ENCODE measurements around the gene RAPGEF3.

The RAPGEF3 gene

GRCh38 chr12:47789712-47790489 lies 31.2 kb upstream of the RAPGEF3 start:
- DNase-seq (ENCODE audit: low spot score), result no peak

DNA sequence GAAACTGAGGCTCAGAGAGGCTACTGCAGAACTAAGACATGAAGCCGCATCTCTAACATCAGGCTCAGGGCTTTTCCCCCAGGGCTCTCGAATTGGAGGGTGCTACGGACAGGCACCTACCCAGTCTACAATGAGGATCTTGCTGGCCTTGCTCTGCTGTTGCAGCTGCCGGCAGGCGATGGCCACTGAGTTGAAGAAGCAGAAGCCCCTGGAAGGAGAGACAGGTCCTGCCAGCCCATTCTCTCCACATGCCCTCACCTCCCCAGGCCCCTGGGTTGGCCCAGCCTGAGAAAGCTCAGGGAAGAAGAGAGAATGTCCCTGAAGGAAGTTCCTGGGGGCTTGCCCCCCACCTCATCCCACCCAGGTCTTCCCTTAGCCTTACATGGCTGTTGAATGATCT lies 30.5 kb upstream of the RAPGEF3 start:
- DNase-seq (ENCODE audit: low spot score), result no peak

- DNase-seq (ENCODE audit: low spot score), result no peak
Measured at GRCh38 chr12:47787596-47788319, 29.1 kb upstream of the RAPGEF3 start.

DNA sequence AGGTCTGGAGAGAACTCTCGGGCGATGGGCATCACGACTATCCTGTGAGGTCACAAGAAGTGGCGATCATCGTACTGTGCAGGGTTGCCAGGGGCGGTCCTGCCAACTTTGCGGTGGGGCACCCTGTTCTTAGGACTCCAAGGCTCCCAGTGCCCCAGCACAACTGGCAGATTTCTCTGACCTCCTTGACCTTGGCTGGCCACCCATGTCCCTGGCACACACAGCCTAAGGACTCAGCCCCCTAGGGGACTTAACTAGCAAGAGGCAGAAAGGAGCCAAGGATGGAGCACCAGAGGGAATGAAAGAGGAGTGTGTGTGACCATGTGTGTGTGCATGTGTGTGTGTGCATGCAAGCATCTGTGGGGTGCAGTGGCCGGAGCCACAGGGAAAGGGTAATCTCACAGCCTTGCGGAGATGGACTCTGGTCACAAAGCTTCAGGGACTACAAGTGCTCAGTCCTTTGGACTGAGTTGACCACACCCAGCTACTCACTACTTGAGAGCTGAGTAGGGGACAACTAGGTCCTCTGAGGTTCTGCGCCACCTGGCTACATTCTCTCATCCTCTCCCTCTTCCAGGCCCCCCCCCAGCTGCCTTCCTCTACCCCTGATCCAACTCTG lies 28.1 kb upstream of the RAPGEF3 start:
- DNase-seq (ENCODE audit: low spot score), result no peak

DNA sequence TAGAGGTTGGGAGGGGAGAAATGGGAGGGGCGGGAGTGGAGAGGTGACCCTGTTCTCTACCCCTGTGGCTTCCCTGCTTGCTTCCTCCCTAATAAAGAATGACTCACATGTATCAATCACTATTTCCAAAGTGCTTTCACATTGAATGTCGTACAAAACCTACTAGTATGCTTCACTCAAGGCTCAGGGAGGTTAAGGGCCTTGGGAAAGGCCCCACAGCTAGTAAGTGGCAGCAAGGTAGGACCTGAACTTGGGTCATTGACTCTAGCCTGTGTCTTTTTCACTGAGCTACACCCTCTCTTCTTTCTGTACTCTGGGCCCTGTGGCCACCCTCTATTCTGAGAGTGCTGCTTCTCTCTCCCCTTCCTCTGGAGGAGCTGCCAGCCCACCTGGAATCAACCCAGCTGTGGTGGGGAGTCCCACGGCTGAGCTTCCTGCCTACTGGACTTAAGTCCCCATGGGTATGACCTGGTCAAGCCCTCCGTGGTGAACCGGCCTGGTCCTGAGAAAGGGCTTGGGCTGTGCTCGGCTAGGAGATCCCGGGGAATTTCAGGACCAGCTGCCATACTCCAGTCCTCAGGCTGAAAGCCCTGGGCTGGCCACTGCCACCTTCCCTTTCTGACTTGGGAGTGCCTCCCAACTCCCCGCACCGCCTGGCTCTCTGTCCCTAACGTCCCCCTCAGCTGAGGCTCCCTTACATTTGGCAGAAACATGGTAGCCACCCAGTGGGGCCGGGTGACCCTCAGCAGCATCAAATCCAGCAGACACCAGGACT lies 27.4 kb upstream of the RAPGEF3 start:
- no peak for DNase-seq (ENCODE audit: low spot score)

- DNase-seq (ENCODE audit: low spot score), result no peak
Measured at GRCh38 chr12:47785036-47785886, 26.6 kb upstream of the RAPGEF3 start.

GRCh38 chr12:47783821-47784819 lies 25.4 kb upstream of the RAPGEF3 start:
- no peak for DNase-seq (ENCODE audit: low spot score)

GRCh38 chr12:47783024-47783755 lies 24.5 kb upstream of the RAPGEF3 start:
- DNase-seq (ENCODE audit: low spot score), result no peak

- DNase-seq (ENCODE audit: low spot score), result no peak
Measured at GRCh38 chr12:47782372-47782770, 23.7 kb upstream of the RAPGEF3 start.

DNA sequence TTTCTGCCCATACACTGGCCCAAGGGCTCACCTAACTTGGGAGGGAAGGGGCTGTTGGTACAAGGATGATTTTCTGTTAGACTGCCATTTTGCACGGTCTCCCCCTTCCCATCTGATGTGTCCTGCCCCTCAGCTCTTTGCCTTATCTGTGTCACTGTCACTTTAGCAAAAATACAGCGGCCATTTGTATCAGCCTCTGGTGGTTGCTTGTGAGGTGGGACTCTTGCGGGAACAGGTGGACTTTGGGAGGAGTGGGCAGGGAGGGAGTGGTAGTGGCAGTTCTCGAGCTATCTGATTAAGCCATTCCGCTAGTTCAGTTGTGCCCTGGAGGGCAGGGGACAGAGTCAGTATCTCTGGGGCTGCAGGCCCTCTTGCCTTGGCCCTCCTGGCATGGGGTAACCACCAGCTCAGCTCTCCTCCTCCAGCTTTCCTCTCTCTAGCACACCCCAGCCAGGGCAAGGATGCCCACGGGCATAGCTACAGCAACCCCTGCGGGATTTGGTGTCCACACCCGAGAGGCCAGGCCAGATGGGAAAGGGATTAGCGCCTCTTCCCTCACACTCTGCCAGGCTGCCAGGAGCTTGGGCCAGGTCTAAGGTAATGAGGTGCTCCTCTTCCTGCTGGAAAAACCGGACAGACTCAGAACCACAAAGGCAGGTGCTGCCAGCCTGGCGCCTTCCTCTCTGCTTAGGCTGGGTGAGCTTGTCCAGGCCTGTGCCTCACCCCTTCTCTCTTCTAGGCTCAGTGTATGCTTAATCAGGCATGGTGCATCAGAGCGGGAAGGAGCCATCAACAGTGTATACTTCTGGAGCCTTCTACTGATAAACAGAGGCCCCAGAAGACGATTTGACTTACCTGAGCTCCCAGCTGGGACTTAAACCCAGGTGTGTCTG lies 23.0 kb upstream of the RAPGEF3 start:
- no peak for DNase-seq (ENCODE audit: low spot score)

GRCh38 chr12:47779943-47780504 lies 21.3 kb upstream of the RAPGEF3 start:
- no peak for DNase-seq (ENCODE audit: low spot score)

DNA sequence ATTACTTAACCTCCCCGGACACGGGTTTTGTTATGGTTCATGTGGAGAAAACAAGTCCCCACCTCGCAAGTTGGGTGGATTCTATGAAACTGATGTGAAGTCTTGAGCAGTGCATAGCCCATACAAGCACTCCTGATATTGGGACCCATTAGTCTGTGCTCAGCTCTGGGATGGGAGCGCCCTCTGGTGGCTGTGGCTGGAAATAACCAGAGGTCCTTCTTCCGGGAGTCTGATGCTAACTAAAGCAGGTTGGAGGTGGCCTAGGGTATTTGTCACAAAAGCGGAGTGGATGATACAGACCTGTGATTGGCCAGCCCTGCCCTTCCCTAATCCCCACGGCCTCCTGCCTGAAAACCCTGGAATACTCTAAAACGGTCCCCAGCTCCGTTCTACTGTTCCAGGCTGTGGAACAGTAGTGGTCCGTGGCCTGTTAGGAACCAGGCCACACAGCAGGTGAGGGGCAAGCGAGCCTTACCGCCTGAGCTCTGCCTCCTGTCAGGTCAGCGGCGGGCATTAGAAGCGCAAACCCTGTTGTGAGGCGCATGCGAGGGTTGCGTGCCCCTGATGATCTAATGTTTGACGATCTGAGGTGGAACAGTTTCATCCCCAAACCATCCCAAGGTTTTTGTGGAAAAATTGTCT lies 20.7 kb upstream of the RAPGEF3 start:
- DNase-seq (ENCODE audit: low spot score), result peak; percentile 76

DNA sequence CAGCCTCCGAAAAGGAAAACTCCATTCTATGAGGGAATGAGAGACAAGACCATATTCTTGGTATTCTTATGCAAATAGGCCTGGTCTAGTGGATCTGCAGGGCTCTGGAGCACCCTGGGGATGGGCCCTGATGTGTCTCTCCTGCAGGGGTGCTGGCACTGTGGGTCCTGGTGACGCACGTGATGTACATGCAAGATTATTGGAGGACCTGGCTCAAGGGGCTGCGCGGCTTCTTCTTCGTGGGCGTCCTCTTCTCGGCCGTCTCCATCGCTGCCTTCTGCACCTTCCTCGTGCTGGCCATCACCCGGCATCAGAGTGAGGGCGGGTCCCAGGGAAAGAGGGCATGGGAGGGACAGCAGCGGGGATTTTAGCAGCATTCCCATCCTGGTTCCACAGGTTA lies 20.2 kb upstream of the RAPGEF3 start:
- DNase-seq (ENCODE audit: low spot score), result no peak

GRCh38 chr12:47777741-47778558 lies 19.3 kb upstream of the RAPGEF3 start:
- no peak for DNase-seq (ENCODE audit: low spot score)

DNA sequence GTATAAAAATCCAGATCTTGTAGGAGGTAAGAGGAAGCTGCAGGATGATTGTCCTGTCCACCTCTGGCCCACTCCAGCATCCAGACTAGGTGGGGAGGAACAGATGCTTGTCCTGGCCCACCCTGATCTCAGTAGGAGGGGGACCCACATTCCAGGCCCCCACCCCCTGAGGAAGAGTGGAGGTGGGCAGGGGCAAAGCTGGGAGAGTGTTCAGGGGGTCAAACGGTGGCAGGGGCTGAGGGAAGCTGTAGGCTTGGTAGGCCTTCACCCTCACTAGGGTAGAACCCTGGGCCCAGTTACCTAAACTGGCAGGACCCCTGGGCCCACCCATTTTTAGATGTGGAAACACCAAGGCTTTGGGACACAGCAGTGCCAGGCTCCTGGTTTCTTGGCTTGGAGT lies 18.5 kb upstream of the RAPGEF3 start:
- DNase-seq (ENCODE audit: low spot score), result no peak

DNA sequence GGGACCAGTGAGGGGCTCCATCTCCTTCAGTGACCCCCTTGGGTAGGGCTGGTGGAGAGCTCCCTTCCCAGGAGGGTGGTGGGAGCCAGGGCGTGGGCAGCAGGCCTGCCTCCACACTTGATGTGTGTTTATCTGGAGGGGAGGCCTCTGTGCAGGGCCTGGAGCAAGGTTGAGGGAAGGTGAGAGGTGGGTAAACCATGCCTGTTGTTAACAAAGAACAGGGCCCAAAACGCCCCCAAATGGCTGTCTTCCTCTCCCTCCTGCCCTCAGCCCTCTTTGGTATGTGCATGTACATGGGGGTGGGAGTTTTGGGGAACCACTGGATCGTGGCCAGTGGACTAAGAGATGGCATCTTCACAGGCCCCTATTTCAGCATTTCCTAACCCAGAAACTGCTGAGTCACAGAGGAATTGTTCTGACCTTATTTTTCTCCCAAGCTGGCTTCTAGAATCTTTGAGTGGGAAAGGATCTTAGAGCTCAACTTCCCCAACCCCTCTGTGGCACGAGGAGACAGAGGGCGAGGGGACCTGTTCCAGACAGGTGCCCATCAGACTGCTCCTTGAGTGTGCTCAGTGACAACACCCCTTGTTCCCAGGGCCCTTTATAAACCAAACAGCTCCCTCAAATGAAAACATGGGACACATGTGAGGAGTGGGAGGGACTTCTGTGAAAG lies 17.9 kb upstream of the RAPGEF3 start:
- DNase-seq (ENCODE audit: low spot score), result no peak

All from RKO (cell line).